DOHH2 (cell line): Measurements from ENCODE around the gene PRICKLE1.

ENCODE experiments used
- EZH2phosphoT487 ChIP-seq: fragments of 200-600 bp; sonication (generic); IDR thresholded peaks from 2 replicates; pipeline ENCODE4 v1.6.1; 2017; ENCODE audit warnings: borderline replicate concordance, mild to moderate bottlenecking, antibody characterized with exemption, low read length, moderate library complexity, mixed read lengths
- TF ChIP-seq, protein P1 (sequence below): fragments of 200-600 bp; sonication (generic); IDR thresholded peaks from one replicate; pipeline ENCODE4 v1.5.1; 2014; ENCODE audit warnings: antibody characterized with exemption, mild to moderate bottlenecking, low read depth, low read length; ENCODE audit not compliant: poor library complexity, severe bottlenecking

DNA sequence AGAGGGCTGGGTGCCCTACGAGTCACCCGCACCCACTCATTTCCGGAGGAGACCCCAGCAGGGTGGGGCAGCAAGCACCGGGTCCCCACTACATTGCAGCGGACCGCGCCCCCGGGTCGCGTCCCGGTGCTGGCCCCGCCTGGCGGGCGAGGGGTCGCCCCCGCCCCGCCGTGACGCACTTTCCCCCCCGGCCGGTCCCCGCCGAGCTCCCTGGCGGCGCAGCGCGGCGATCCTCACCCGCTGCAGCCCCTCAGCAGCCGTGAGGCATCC is 106.1 kb downstream of the PRICKLE1 start:
- TF ChIP-seq, protein P1, sequence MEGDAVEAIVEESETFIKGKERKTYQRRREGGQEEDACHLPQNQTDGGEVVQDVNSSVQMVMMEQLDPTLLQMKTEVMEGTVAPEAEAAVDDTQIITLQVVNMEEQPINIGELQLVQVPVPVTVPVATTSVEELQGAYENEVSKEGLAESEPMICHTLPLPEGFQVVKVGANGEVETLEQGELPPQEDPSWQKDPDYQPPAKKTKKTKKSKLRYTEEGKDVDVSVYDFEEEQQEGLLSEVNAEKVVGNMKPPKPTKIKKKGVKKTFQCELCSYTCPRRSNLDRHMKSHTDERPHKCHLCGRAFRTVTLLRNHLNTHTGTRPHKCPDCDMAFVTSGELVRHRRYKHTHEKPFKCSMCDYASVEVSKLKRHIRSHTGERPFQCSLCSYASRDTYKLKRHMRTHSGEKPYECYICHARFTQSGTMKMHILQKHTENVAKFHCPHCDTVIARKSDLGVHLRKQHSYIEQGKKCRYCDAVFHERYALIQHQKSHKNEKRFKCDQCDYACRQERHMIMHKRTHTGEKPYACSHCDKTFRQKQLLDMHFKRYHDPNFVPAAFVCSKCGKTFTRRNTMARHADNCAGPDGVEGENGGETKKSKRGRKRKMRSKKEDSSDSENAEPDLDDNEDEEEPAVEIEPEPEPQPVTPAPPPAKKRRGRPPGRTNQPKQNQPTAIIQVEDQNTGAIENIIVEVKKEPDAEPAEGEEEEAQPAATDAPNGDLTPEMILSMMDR, result no peak
- no peak for TF ChIP-seq EZH2phosphoT487
